PC-3 (cell line): ENCODE measurements around the gene RBM10. TPM values are rescaled to one million over a fixed set of nuclear protein-coding genes. Genes with fewer than 3 reads are reported as not detected.

Source experiments
- ATAC-seq: fragments of 200-7000 bp; cut with Tn5 transposase; 2 replicates; pipeline ENCODE4 v1.9.1; 2020; ENCODE audit warnings: mild to moderate bottlenecking, moderate library complexity
- BruUV-seq: library from RNA; stranded (reverse); fragments of 400-500 nt; replicated peaks from 2 replicates; lab custom pipeline; 2021; lab: Mats Ljungman, UMichigan
- CTCF ChIA-PET: fragments of 300-600 bp; sonication (Branson Sonifier 250); formaldehyde crosslinking; loops from one replicate; lab custom pipeline; 2022; ENCODE audit warnings: antibody characterized with exemption; lab: Charles Lee
- POLR2A ChIA-PET: fragments of 300-600 bp; sonication (Branson Sonifier 250); formaldehyde crosslinking; loops from one replicate; lab custom pipeline; 2022; ENCODE audit warnings: antibody characterized with exemption; ENCODE audit not compliant: unreplicated experiment; lab: Charles Lee
- DNase-seq: peaks from one replicate; pipeline ENCODE4 v3.0.0-alpha.2; 2015
- H2AFZ ChIP-seq: fragments of 300-600 bp; sonication (generic); 2 replicates; pipeline ENCODE4 v1.6.0; 2016; ENCODE audit warnings: antibody characterized with exemption, low read length
- H3F3A ChIP-seq: fragments of 300-600 bp; sonication (generic); one replicate; pipeline ENCODE4 v1.6.0; 2017; ENCODE audit warnings: antibody characterized with exemption, low read length, control low read depth, mild to moderate bottlenecking; ENCODE audit not compliant: unreplicated experiment
- H3K27ac ChIP-seq: fragments of 300-600 bp; sonication (generic); 2 replicates; pipeline ENCODE4 v1.5.1; 2016; ENCODE audit warnings: mild to moderate bottlenecking, low read length
- H3K27me3 ChIP-seq: fragments of 300-600 bp; sonication (generic); 2 replicates; pipeline ENCODE4 v1.6.1; 2016; ENCODE audit warnings: low read length, mixed read lengths
- H3K36me3 ChIP-seq: fragments of 300-600 bp; sonication (generic); 2 replicates; pipeline ENCODE4 v1.6.1; 2016; ENCODE audit warnings: low read depth, mixed run types, low read length, mixed read lengths
- H3K4me1 ChIP-seq: fragments of 300-600 bp; sonication (generic); 2 replicates; pipeline ENCODE4 v1.5.1; 2016; ENCODE audit warnings: low read length; ENCODE audit not compliant: insufficient read depth
- H3K4me2 ChIP-seq: fragments of 300-600 bp; sonication (generic); 2 replicates; pipeline ENCODE4 v1.6.0; 2016; ENCODE audit warnings: low read length
- H3K4me3 ChIP-seq: fragments of 300-600 bp; sonication (generic); 2 replicates; pipeline ENCODE4 v1.5.1; 2016; ENCODE audit warnings: mild to moderate bottlenecking, low read length, mixed read lengths
- H3K79me2 ChIP-seq: fragments of 300-600 bp; sonication (generic); 2 replicates; pipeline ENCODE4 v1.6.1; 2017; ENCODE audit warnings: low read length, mixed read lengths
- H3K9ac ChIP-seq: fragments of 300-600 bp; sonication (generic); 2 replicates; pipeline ENCODE4 v1.6.0; 2016; ENCODE audit warnings: mild to moderate bottlenecking, low read length
- H3K9me2 ChIP-seq: fragments of 300-600 bp; sonication (generic); replicated peaks from 2 replicates; pipeline ENCODE4 v1.6.1; 2016; ENCODE audit warnings: mixed run types, low read length, mixed read lengths
- H3K9me3 ChIP-seq: fragments of 300-600 bp; sonication (generic); 2 replicates; pipeline ENCODE4 v1.6.1; 2016; ENCODE audit warnings: low read length, mixed read lengths
- H4K20me1 ChIP-seq: fragments of 300-600 bp; sonication (generic); 2 replicates; pipeline ENCODE4 v1.6.1; 2016; ENCODE audit warnings: low read length, mixed read lengths
- EZH2 ChIP-seq: fragments of 300-600 bp; sonication (generic); IDR thresholded peaks from one replicate; pipeline ENCODE4 v1.6.1; 2017; ENCODE audit warnings: antibody characterized with exemption, mild to moderate bottlenecking, low read length; ENCODE audit not compliant: unreplicated experiment
- EZH2phosphoT487 ChIP-seq: fragments of 300-600 bp; sonication (generic); IDR thresholded peaks from 2 replicates; pipeline ENCODE4 v1.6.1; 2018; ENCODE audit warnings: mild to moderate bottlenecking, antibody characterized with exemption, low read length, borderline replicate concordance
- intact Hi-C: fragments of 100-400 bp; cut with micrococcal nuclease; formaldehyde crosslinking; loops from 2 replicates; pipeline ENCODE4 v1.9.0; 2023
- total RNA-seq: library from RNA; depleted of rRNA; stranded (reverse); fragments of >200 nt; gene quantifications from 2 replicates; pipeline ENCODE4 v1.2.3, GENCODE V29; 2014
- TF ChIP-seq, protein P1 (sequence below): fragments of 300-600 bp; sonication (generic); conservative IDR thresholded peaks from 2 replicates; pipeline ENCODE4 v1.5.1; 2017; ENCODE audit warnings: antibody characterized with exemption, low read depth, mild to moderate bottlenecking, low read length

Gene RBM10
- total RNA-seq, 1 experiment from 2014 or later: 71.5 TPM

DNA sequence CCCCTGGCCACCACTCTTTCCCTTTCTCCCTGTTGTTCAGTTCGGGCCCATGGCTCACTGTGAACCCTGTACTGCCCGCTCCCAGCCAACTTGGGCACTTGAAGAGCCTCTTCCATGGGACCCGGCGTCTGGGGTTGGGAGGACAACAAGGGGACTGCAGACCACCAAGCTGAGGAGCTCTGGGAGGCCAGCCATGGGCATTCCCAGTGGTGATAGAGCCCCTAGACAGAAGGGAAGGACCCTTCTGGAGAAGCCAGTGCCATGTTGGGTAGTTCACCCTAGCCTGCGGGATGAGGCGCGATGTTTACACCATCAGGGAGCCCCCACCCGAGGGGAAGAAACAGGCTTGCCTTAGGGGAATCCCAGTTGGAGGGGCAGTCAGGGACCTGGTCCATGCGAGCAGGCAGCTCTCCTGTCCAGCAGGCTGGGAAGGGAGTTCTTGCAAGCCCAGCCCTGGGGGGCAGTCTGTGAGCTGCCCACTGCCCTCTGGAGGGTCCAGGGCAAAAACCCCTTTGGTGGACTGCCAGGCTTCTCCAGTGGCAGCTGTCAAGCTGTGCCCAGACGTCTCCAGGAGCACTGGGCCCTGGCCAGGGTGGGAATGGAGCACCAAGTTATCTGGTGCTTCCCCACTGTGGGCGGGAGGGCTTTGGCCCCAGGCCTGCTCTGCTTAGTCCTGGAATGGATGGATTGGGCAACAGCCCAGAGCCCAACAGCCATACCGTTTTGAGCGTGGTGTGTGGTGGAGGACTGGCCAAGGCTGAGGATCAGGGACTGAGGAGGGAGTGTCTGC lies 24.9 kb downstream of the RBM10 start:
- Histone ChIP-seq H3K36me3 (no peaks in the 10 kb centered on the region; the same call in 1 of the 2 replicates), H3K4me1 (no peaks in the 10 kb centered on the region), H3K27me3 (no peaks in the 10 kb centered on the region), H3K79me2 (peaks cover 15% of the 10 kb centered on the region), H3K9ac (no peak overlapping the region), H4K20me1 (no peaks in the 10 kb centered on the region), H3F3A (no peaks in the 10 kb centered on the region), H3K4me3 (no peak overlapping the region), H3K9me3 (no peaks in the 10 kb centered on the region), H2AFZ (no peak overlapping the region), H3K27ac (no peak overlapping the region), H3K9me2 (no peaks in the 10 kb centered on the region), H3K4me2 (no peak overlapping the region)
- no peak for DNase-seq
- no peak for TF ChIP-seq EZH2
- no peak for TF ChIP-seq EZH2phosphoT487
- TF ChIP-seq, protein P1, sequence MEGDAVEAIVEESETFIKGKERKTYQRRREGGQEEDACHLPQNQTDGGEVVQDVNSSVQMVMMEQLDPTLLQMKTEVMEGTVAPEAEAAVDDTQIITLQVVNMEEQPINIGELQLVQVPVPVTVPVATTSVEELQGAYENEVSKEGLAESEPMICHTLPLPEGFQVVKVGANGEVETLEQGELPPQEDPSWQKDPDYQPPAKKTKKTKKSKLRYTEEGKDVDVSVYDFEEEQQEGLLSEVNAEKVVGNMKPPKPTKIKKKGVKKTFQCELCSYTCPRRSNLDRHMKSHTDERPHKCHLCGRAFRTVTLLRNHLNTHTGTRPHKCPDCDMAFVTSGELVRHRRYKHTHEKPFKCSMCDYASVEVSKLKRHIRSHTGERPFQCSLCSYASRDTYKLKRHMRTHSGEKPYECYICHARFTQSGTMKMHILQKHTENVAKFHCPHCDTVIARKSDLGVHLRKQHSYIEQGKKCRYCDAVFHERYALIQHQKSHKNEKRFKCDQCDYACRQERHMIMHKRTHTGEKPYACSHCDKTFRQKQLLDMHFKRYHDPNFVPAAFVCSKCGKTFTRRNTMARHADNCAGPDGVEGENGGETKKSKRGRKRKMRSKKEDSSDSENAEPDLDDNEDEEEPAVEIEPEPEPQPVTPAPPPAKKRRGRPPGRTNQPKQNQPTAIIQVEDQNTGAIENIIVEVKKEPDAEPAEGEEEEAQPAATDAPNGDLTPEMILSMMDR: no peak
- intact Hi-C loops: no loop called here
- BruUV-seq: no TSS peak
- ChIA-PET POLR2A (interaction anchor here (0.6 kb wide), 1 partner anchor 25 kb away, joined by 3 read pairs; the partner anchor contains the start of gene NDUFB11), CTCF (no interaction called here)
- no peak for ATAC-seq

DNA sequence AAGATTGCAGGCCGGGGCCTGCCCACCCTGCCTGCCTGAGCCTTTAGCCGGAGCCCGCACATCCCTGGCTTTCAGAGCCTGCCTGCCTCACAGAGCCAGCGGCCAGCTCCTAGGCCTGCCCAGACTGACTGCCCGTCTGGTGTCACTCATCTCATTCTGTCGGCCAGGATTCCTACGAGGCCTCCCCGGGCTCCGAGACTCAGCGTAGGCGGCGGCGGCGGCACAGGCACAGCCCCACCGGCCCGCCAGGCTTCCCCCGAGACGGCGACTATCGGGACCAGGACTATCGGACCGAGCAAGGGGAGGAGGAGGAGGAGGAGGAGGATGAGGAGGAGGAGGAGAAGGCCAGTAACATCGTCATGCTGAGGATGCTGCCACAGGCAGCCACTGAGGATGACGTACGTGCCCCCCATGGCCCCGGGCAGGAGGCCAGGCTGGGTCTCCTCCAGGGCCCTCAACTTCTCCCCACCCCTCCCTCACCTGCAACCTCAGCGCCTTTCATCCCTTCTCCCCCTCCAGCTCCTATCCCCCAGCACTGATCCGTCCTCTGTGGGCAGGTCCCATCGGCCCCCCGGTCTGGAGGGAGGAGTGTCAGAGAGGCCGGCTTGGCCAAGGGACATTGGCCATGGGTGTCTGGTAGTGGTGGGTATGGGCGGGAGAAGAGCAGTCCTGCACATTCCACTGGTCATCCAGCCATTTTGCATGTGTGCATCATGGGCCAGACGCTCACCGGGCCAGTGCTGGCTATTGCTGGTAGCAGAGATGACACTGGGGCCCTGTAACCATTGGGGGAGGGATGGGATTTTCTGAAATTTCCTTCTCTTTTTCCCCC lies 26.1 kb downstream of the RBM10 start:
- no peak overlapping the region for H3K27ac ChIP-seq
- ChIA-PET POLR2A (no interaction called here), CTCF (no interaction called here)
- no peaks in the 10 kb centered on the region for H3K9me3 ChIP-seq
- H3K4me1 ChIP-seq: no peaks in the 10 kb centered on the region
- H3K4me2 ChIP-seq: no peak overlapping the region
- H3K9ac ChIP-seq: no peak overlapping the region
- H3K27me3 ChIP-seq: no peaks in the 10 kb centered on the region
- no peak overlapping the region for H2AFZ ChIP-seq
- ATAC-seq: no peak
- no peaks in the 10 kb centered on the region for H3K9me2 ChIP-seq
- peaks cover 11% of the 10 kb centered on the region; the same call in 1 of the 2 replicates for H3K79me2 ChIP-seq
- H3F3A ChIP-seq: no peaks in the 10 kb centered on the region
- TF ChIP-seq EZH2phosphoT487 (no peak), EZH2 (no peak)
- no peak for DNase-seq
- no peaks in the 10 kb centered on the region for H4K20me1 ChIP-seq
- H3K4me3 ChIP-seq: no peak overlapping the region
- intact Hi-C loops: no loop called here
- no peaks in the 10 kb centered on the region; the same call in 1 of the 2 replicates for H3K36me3 ChIP-seq
- BruUV-seq: no TSS peak

DNA sequence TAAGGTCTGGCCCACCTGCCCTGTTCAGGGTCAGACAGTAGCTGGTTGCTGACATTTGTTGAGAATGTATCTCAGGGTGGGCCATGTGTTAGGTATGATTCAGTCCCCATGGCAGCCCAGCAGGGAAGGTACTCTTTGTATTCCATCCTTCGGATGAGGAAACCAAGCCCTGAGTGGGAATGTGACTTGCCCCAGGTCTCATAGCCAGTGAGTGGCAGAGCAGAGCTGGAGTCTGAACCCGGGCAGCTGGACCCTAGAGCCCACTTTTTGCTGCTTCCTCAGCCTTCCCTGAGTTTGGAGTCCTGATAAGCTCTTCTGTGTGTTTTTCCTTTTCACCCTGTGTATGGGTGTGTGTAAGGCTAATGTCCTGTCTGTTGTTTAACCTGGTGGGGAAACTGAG lies 27.0 kb downstream of the RBM10 start:
- ATAC-seq: no peak
- Histone ChIP-seq H3K79me2 (peaks cover 7% of the 10 kb centered on the region; the same call in 1 of the 2 replicates), H4K20me1 (no peaks in the 10 kb centered on the region), H3K27me3 (no peaks in the 10 kb centered on the region), H3K9me3 (no peaks in the 10 kb centered on the region), H3K9ac (no peak overlapping the region), H3F3A (no peaks in the 10 kb centered on the region), H3K9me2 (no peaks in the 10 kb centered on the region), H2AFZ (no peak overlapping the region), H3K4me2 (no peak overlapping the region), H3K36me3 (peaks cover 7% of the 10 kb centered on the region; the same call in 1 of the 2 replicates), H3K4me3 (no peak overlapping the region), H3K27ac (no peak overlapping the region), H3K4me1 (no peaks in the 10 kb centered on the region)
- TF ChIP-seq EZH2phosphoT487: no peak
- no peak for TF ChIP-seq EZH2
- TF ChIP-seq, protein P1: no peak
- no TSS peak for BruUV-seq
- no peak for DNase-seq
- POLR2A ChIA-PET: no interaction called here
- CTCF ChIA-PET: no interaction called here
- intact Hi-C loops: no loop called here
